ENCODE results near the gene SUSD2.

- no peak for TF ChIP-seq CREB5 (CRISPR knock-in tag; IDR thresholded peaks at IDR 0.05; ENCODE audit: low read depth)
- no peak for TF ChIP-seq OSR1 (CRISPR knock-in tag; IDR thresholded peaks at IDR 0.05)
- no peak for TF ChIP-seq ZNF565 (CRISPR knock-in tag; conservative IDR thresholded peaks at IDR 0.05; ENCODE audit: low read depth)
- no peak for TF ChIP-seq ARNTL (CRISPR knock-in tag; IDR thresholded peaks at IDR 0.05; ENCODE audit: borderline replicate concordance, low read depth)
- TF ChIP-seq, protein P1, sequence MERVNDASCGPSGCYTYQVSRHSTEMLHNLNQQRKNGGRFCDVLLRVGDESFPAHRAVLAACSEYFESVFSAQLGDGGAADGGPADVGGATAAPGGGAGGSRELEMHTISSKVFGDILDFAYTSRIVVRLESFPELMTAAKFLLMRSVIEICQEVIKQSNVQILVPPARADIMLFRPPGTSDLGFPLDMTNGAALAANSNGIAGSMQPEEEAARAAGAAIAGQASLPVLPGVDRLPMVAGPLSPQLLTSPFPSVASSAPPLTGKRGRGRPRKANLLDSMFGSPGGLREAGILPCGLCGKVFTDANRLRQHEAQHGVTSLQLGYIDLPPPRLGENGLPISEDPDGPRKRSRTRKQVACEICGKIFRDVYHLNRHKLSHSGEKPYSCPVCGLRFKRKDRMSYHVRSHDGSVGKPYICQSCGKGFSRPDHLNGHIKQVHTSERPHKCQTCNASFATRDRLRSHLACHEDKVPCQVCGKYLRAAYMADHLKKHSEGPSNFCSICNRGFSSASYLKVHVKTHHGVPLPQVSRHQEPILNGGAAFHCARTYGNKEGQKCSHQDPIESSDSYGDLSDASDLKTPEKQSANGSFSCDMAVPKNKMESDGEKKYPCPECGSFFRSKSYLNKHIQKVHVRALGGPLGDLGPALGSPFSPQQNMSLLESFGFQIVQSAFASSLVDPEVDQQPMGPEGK (CRISPR knock-in tag; IDR thresholded peaks at IDR 0.05; ENCODE audit: borderline replicate concordance): no peak
- TF ChIP-seq ZNF8 (CRISPR knock-in tag; IDR thresholded peaks at IDR 0.05): no peak
- TF ChIP-seq, protein P2, sequence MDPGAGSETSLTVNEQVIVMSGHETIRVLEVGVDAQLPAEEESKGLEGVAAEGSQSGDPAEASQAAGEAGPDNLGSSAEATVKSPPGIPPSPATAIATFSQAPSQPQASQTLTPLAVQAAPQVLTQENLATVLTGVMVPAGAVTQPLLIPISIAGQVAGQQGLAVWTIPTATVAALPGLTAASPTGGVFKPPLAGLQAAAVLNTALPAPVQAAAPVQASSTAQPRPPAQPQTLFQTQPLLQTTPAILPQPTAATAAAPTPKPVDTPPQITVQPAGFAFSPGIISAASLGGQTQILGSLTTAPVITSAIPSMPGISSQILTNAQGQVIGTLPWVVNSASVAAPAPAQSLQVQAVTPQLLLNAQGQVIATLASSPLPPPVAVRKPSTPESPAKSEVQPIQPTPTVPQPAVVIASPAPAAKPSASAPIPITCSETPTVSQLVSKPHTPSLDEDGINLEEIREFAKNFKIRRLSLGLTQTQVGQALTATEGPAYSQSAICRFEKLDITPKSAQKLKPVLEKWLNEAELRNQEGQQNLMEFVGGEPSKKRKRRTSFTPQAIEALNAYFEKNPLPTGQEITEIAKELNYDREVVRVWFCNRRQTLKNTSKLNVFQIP (CRISPR knock-in tag; IDR thresholded peaks at IDR 0.05; ENCODE audit: borderline replicate concordance, low read depth): no peak
- no peak for TF ChIP-seq ZNF70 (CRISPR knock-in tag; IDR thresholded peaks at IDR 0.05)
- TF ChIP-seq ESRRG (CRISPR knock-in tag; IDR thresholded peaks at IDR 0.05): no peak
- TF ChIP-seq GLIS3 (CRISPR knock-in tag; IDR thresholded peaks at IDR 0.05): no peak
- TF ChIP-seq ISL1 (CRISPR knock-in tag; IDR thresholded peaks at IDR 0.05): no peak
These were observed 2.9 kb downstream of the SUSD2 start for GRCh38 chr22:24184057-24184798.

Measured in SK-N-SH treated with all-trans-retinoic acid at 6 μM for 48 hours (cell line).